Omental fat pad (tissue), 4 donors: ENCODE data around the gene INVS. TPM values are rescaled to one million over a fixed set of nuclear protein-coding genes. Genes with fewer than 3 reads are reported as not detected.

Experiments
- ATAC-seq: fragments of 150-250 bp; one replicate; pipeline ENCODE4 v1.9.1; 2016; ENCODE audit warnings: mild to moderate bottlenecking, moderate library complexity; ENCODE audit not compliant: low FRiP score
- DNase-seq: peaks from one replicate; pipeline ENCODE4 v3.0.0-alpha.2; 2019; ENCODE audit warnings: low spot score
- CTCF ChIP-seq, 3 donors: fragments of 450-650 bp; IDR thresholded peaks; one replicate each; pipeline ENCODE4 v1.5.1; 2016 to 2017; ENCODE audit warnings: antibody characterized with exemption in 3 of 3, mild to moderate bottlenecking in 3 of 3, moderate library complexity in 2 of 3
- total RNA-seq, 4 donors: library from RNA; depleted of rRNA; stranded (reverse); fragments of >200 nt; gene quantifications; one replicate each; pipeline ENCODE4 v1.1.0, GENCODE V29; 2016

INVS gene
- total RNA-seq, 4 donors from 2014 or later, result 22.1 to 44.5 (median 26.3) TPM

- no peak for ATAC-seq
- no peak for DNase-seq
- no peak for TF ChIP-seq CTCF (IDR thresholded peaks at IDR 0.05)
Measured at GRCh38 chr9:100298378-100298777, 199.3 kb downstream of the INVS start.

- no peak for TF ChIP-seq CTCF (IDR thresholded peaks at IDR 0.05)
- no peak for ATAC-seq
- DNase-seq, result no peak
Measured at GRCh38 chr9:100303747-100304146, 204.7 kb downstream of the INVS start.

GRCh38 chr9:100306283-100306682 is 207.2 kb downstream of the INVS start:
- ATAC-seq, result no peak
- no peak for TF ChIP-seq CTCF (IDR thresholded peaks at IDR 0.05)
- no peak for DNase-seq

- TF ChIP-seq CTCF (IDR thresholded peaks at IDR 0.05), result no peak
Measured at GRCh38 chr9:100307080-100307479, 208.0 kb downstream of the INVS start.

GRCh38 chr9:100308965-100309564 is 210.0 kb downstream of the INVS start:
- DNase-seq, result no peak
- TF ChIP-seq CTCF (IDR thresholded peaks at IDR 0.05), result no peak
- no peak for ATAC-seq

More at GRCh38 chr9:100307080-100307479, 208.0 kb downstream of the INVS start:
- no peak for ATAC-seq
- no peak for DNase-seq

GRCh38 chr9:100309992-100310391 is 210.9 kb downstream of the INVS start:
- no peak for TF ChIP-seq CTCF (IDR thresholded peaks at IDR 0.05)
- no peak for DNase-seq
- ATAC-seq, result no peak

- ATAC-seq, result no peak
- DNase-seq, result no peak
- TF ChIP-seq CTCF (IDR thresholded peaks at IDR 0.05), result no peak
Measured at GRCh38 chr9:100315561-100315960, 216.5 kb downstream of the INVS start.
